ENCODE results near the gene ATG2A. TPM values are rescaled to one million over a fixed set of nuclear protein-coding genes. Genes with fewer than 3 reads are reported as not detected.

The ATG2A gene
- total and polyA plus RNA-seq, 2 donors (not counting 3 experiments of a cell fraction or from before 2014, with no cell fraction given), result 13.4 to 24.3 TPM

DNA sequence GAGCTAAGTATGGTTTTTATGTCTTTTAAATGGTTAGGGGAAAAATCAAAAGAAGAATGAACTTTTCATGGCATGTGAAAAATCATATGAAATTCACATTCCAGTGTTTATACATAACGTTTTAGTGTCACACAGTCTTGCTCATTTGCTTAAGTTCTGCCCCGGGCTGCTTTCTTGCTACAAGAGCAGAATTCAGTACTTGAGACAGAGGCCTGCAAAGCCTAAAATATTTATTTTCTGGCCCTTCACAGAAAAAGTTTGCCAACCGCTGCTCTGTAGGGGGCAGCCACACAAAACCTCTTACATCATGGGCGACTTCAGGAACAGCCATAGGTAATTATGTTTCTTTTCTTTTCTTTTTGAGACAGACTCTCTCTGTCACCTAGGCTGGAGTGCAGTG lies 1.0 kb upstream of the ATG2A start:
- intact Hi-C loops (cut with micrococcal nuclease), result loop anchor here (5.0 kb wide), 2 partner anchors 54 to 194 kb away; partner anchors contain the start of genes MAJIN and TM7SF2
- no peak for TF ChIP-seq GATA2 (IDR thresholded peaks at IDR 0.05; ENCODE audit: insufficient read depth, insufficient read length, low read depth, low read length)
- TF ChIP-seq, protein P1, sequence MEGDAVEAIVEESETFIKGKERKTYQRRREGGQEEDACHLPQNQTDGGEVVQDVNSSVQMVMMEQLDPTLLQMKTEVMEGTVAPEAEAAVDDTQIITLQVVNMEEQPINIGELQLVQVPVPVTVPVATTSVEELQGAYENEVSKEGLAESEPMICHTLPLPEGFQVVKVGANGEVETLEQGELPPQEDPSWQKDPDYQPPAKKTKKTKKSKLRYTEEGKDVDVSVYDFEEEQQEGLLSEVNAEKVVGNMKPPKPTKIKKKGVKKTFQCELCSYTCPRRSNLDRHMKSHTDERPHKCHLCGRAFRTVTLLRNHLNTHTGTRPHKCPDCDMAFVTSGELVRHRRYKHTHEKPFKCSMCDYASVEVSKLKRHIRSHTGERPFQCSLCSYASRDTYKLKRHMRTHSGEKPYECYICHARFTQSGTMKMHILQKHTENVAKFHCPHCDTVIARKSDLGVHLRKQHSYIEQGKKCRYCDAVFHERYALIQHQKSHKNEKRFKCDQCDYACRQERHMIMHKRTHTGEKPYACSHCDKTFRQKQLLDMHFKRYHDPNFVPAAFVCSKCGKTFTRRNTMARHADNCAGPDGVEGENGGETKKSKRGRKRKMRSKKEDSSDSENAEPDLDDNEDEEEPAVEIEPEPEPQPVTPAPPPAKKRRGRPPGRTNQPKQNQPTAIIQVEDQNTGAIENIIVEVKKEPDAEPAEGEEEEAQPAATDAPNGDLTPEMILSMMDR (IDR thresholded peaks at IDR 0.05; ENCODE audit: extremely low read depth in 1 of 2, insufficient read depth in 1 of 2, low read depth in 1 of 2, low read length in 2 of 2), result peak in 1 of 2 donors; percentile 2
- no peak for TF ChIP-seq POLR2AphosphoS5 (IDR thresholded peaks at IDR 0.05; ENCODE audit: insufficient read depth, low read depth, low read length)
- peak overlapping the region; percentile 49 for H3K27ac ChIP-seq (ENCODE audit: insufficient read depth, low read depth, low read length)
- peak overlapping the region; percentile 85 for H2AFZ ChIP-seq (ENCODE audit: low read depth, low read length)
- no peaks in the 10 kb centered on the region for H3K27me3 ChIP-seq (ENCODE audit: control insufficient read depth in 2 of 2, insufficient read depth in 2 of 2, low read length in 2 of 2)
- DNase-seq (ENCODE audit: low read depth, low spot score) (peak; percentile 54), FAIRE-seq (peak; percentile 59)
- H3K36me3 ChIP-seq (ENCODE audit: control insufficient read depth in 2 of 2, extremely low read depth in 1 of 2, insufficient read depth in 2 of 2, low read length in 2 of 2), result peaks cover 0 to 10% of the 10 kb centered on the region in 2 experiments
- no peaks in the 10 kb centered on the region for H3K9me3 ChIP-seq (replicated peaks; ENCODE audit: control insufficient read depth, insufficient read depth, low read length)
- peaks cover 11% of the 10 kb centered on the region for H3K4me1 ChIP-seq (ENCODE audit: control insufficient read depth, extremely low read depth, insufficient read depth, low read length)
- ChIA-PET POLR2A (no interaction called here), CTCF (interaction anchor here (0.6 to 5.6 kb wide), 8 partner anchors 9 to 108 kb away, joined by 3 to 34 read pairs (median 4); partner anchors contain the start of genes ARL2 and BATF2)
- no peaks in the 10 kb centered on the region for H3K9me1 ChIP-seq (replicated peaks; ENCODE audit: control insufficient read depth, extremely low read depth, insufficient read depth, low read length)
- peak overlapping the region; percentile 95 for H3K4me2 ChIP-seq (ENCODE audit: insufficient read depth, low read length)
- H3K79me2 ChIP-seq (ENCODE audit: control insufficient read depth, insufficient read depth, low read length), result peaks cover 7% of the 10 kb centered on the region
- peak overlapping the region; percentile 66 for H3K9ac ChIP-seq (replicated peaks; ENCODE audit: extremely low read depth, insufficient read depth, low read length)
- H4K20me1 ChIP-seq (replicated peaks; ENCODE audit: control insufficient read depth, extremely low read depth, insufficient read depth, low read length), result no peaks in the 10 kb centered on the region
- BruUV-seq (replicated peaks), result no TSS peak
- peak overlapping the region in 2 of 3 experiments; percentile 29 to 72 for H3K4me3 ChIP-seq (replicated peaks in 1 of 3; ENCODE audit: insufficient read depth in 1 of 3, low read depth in 1 of 3, low read length in 3 of 3)
- dilution Hi-C loops (cut with MboI; ENCODE audit: extremely low pct_ligation_motif_present, low sequenced_read_pairs), result no loop called here

DNA sequence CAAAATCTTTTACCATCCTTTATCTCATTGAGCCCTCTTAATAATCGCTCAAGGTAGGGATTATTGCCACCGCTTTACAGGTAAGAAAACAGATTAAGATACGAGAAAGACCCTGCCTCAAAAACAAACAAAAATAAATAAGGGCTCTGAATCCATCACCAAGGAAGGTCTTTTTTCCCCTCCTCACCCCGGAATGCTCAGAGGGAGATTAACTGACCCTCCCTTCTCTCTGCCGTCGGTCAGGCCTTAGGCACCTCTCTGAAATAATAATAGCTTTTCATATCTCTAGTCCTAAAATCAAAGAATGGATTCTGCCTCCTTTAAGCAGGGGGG lies 620 bp upstream of the ATG2A start:
- TSS peak; percentile 76 for BruUV-seq (replicated peaks)
- peaks cover 0 to 13% of the 10 kb centered on the region in 2 experiments for H3K36me3 ChIP-seq (ENCODE audit: control insufficient read depth in 2 of 2, extremely low read depth in 1 of 2, insufficient read depth in 2 of 2, low read length in 2 of 2)
- FAIRE-seq (no peak), DNase-seq (ENCODE audit: low read depth, low spot score) (no peak)
- no peaks in the 10 kb centered on the region for H4K20me1 ChIP-seq (replicated peaks; ENCODE audit: control insufficient read depth, extremely low read depth, insufficient read depth, low read length)
- intact Hi-C loops (cut with micrococcal nuclease), result loop anchor here (1.0 to 5.0 kb wide), 7 partner anchors 39 to 195 kb away; partner anchors contain the start of genes ARL2, BATF2, EHD1 and MAJIN
- ChIA-PET POLR2A (no interaction called here), CTCF (interaction anchor here (0.6 to 5.6 kb wide), 8 partner anchors 9 to 108 kb away, joined by 3 to 34 read pairs (median 4); partner anchors contain the start of genes ARL2 and BATF2)
- peak overlapping the region; percentile 49 for H3K27ac ChIP-seq (ENCODE audit: insufficient read depth, low read depth, low read length)
- TF ChIP-seq, protein P1 (IDR thresholded peaks at IDR 0.05; ENCODE audit: extremely low read depth in 1 of 2, insufficient read depth in 1 of 2, low read depth in 1 of 2, low read length in 2 of 2), result no peak
- TF ChIP-seq, protein P2, sequence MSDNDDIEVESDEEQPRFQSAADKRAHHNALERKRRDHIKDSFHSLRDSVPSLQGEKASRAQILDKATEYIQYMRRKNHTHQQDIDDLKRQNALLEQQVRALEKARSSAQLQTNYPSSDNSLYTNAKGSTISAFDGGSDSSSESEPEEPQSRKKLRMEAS (IDR thresholded peaks at IDR 0.05; ENCODE audit: insufficient read depth, insufficient read length), result no peak
- no peak for TF ChIP-seq POLR2A (IDR thresholded peaks at IDR 0.05; ENCODE audit: low read depth, low read length)
- H3K79me2 ChIP-seq (ENCODE audit: control insufficient read depth, insufficient read depth, low read length), result peaks cover 7% of the 10 kb centered on the region
- no peaks in the 10 kb centered on the region for H3K9me1 ChIP-seq (replicated peaks; ENCODE audit: control insufficient read depth, extremely low read depth, insufficient read depth, low read length)
- peak overlapping the region; percentile 66 for H3K9ac ChIP-seq (replicated peaks; ENCODE audit: extremely low read depth, insufficient read depth, low read length)
- H3K9me3 ChIP-seq (replicated peaks; ENCODE audit: control insufficient read depth, insufficient read depth, low read length), result no peaks in the 10 kb centered on the region
- dilution Hi-C loops (cut with MboI; ENCODE audit: extremely low pct_ligation_motif_present, low sequenced_read_pairs), result no loop called here
- peak overlapping the region; percentile 95 for H3K4me2 ChIP-seq (ENCODE audit: insufficient read depth, low read length)
- H3K4me1 ChIP-seq (ENCODE audit: control insufficient read depth, extremely low read depth, insufficient read depth, low read length), result peaks cover 11% of the 10 kb centered on the region
- H2AFZ ChIP-seq (ENCODE audit: low read depth, low read length), result peak overlapping the region; percentile 85
- H3K27me3 ChIP-seq (ENCODE audit: control insufficient read depth in 2 of 2, insufficient read depth in 2 of 2, low read length in 2 of 2), result no peaks in the 10 kb centered on the region
- peak overlapping the region; percentile 10 to 72 (median 29) for H3K4me3 ChIP-seq (replicated peaks in 1 of 3; ENCODE audit: insufficient read depth in 1 of 3, low read depth in 1 of 3, low read length in 3 of 3)
